AG09319 (cell line): ENCODE measurements around the gene CCDC198.

ENCODE experiments used
- DNase-seq: peaks from one replicate; pipeline ENCODE4 v3.0.0-alpha.2; 2010; ENCODE audit warnings: low read depth; ENCODE audit errors: extremely low read depth
- CTCF ChIP-seq: IDR thresholded peaks from 2 replicates; pipeline ENCODE4 v1.5.1; 2011; ENCODE audit warnings: low read depth, mild to moderate bottlenecking, inconsistent platforms, low read length, moderate library complexity

The CCDC198 gene

DNA sequence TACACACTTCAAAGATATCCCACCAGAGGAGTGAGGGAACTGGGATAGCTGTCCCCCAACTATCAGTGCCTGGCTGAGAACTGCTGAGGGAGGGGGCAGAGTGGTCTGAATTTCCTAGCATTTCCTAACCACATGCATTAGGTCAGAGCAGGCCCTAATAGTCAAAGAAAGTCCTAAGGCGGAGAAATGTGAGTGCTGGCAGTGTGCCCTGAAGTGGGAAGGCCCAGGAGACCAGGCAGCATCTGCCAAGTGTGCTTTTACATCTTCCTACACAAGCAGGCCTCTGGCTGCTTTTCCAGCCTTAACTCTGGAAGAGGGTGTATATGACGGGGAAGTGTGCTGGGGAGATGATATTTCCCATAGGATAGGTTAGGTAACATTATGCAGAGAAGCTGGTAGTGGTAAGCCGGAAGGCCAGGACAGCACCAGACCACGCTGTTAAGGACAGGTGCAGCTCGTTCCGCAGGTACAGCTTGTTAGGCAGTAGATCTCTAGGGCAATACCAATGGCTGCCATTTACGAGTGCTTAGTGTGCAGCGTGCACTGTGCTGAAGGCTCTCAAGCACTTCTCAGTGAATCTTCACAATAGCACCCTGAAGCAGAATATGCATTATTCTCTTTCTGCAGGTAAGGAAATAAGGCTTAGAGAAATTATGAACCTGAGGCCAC is 9.1 kb upstream of the CCDC198 start:
- DNase-seq: no peak
- TF ChIP-seq CTCF: no peak

DNA sequence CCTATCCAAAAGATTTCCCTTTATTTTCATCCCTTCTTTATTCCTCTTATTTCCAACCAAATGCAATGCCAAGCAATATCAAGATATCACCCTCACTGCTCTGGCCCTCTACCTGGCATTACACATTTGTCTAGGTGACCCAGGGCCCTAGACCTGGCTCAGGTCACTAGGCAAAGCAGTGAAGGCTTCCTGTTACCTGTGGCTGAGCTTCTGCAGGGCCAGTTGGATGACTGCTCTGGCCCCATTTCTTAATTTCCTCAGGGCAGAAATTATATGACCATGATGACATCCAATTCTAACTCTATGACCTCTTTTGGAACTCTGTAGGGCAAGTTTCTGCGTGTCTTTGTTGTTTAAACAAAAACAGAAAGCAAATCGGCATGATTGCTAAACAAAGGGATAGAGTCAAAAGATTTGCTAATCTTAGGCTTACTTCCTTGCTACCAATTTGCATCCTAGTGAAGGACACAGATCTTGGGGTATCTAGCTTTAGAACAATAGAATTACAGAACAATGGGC is 7.4 kb upstream of the CCDC198 start:
- DNase-seq: no peak
- no peak for TF ChIP-seq CTCF

DNA sequence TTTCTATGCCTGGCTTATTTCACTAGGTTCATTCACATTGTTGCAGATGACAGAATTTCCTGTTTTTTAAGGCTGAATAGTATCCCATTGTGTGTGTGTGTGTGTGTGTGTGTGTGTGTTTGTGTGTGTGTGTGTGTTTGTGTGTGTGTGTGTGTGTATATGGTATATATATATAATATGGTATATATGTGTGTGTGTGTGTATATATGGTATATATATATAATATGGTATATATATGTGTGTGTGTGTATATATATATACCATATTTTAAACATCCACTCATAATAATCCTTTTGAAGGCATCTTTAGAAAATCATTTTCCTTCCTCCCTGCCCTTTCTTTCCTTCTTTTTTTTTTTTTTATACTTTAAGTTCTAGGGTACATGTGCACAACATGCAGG is 5.0 kb upstream of the CCDC198 start:
- TF ChIP-seq CTCF: no peak
- DNase-seq: no peak

DNA sequence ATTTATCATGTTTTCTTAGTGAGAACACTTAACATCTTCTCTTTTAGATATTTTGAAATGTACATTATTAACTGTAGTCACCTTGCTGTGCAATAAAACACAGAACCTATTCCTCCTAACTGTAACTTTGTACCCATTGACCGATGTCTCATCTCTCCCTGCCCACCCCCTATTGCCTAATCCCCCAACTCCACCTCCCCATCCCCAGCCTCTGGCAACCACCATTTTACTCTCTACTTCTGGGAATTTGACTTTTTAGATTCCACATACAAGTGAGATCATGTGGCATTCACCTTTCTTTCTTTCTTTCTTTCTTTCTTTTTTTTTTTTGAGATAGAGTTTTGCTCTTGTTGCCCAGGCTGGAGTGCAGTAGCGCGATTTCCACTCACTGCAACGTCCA is 4.4 kb upstream of the CCDC198 start:
- DNase-seq: no peak

GRCh38 chr14:57495416-57495815 is 1.8 kb upstream of the CCDC198 start:
- TF ChIP-seq CTCF: no peak

More for the DNA sequence above, 4.4 kb upstream of the CCDC198 start:
- TF ChIP-seq CTCF: no peak

GRCh38 chr14:57492859-57493258 is 798 bp downstream of the CCDC198 start:
- TF ChIP-seq CTCF: no peak
- DNase-seq: peak; percentile 5

More at GRCh38 chr14:57495416-57495815, 1.8 kb upstream of the CCDC198 start:
- no peak for DNase-seq

DNA sequence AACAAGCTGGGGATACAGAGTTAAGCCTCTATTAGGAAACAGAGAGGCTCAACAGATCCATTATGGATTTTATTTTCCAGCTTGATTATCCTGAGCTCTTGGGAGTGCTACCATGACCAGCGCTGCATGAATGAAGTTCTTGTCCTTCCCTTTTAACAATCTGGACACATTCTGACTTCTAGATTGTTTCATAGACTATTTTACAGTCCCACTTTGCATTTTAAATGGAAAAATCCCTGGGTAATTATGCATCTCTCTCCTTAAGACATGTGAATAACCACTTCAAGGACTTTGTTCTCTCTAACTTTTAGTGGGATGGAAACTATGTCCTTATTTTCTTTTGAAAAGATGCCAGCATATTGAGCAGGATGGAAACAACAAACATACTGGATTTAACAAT is 2.0 kb downstream of the CCDC198 start:
- TF ChIP-seq CTCF: no peak
- DNase-seq: no peak
